Endothelial cell of umbilical vein (primary cell): Measurements from ENCODE around the gene ZNF283. TPM values are rescaled to one million over a fixed set of nuclear protein-coding genes. Genes with fewer than 3 reads are reported as not detected.

Experiments
- BruUV-seq: library from RNA; stranded (reverse); fragments of 400-500 nt; replicated peaks from 2 replicates; lab custom pipeline; 2021; lab: Mats Ljungman, UMichigan
- CTCF ChIA-PET: fragments of 300-600, 350-600 bp; sonication (Branson Sonifier 250); formaldehyde crosslinking; loops from one replicate; lab custom pipeline; 2021; ENCODE audit warnings: antibody characterized with exemption, inconsistent platforms; lab: Charles Lee
- POLR2A ChIA-PET: fragments of 300-600, 350-600 bp; sonication (Branson Sonifier 250); formaldehyde crosslinking; loops from one replicate; lab custom pipeline; 2021; ENCODE audit warnings: antibody characterized with exemption, inconsistent platforms; lab: Charles Lee
- DNase-seq: peaks from one replicate; pipeline ENCODE4 v3.0.0-alpha.2; 2011; ENCODE audit warnings: low read depth, low spot score
- FAIRE-seq: peaks from 2 replicates; lab custom pipeline; 2011; peaks lifted over from hg19 to GRCh38; lab: Jason Lieb, UNC
- H2AFZ ChIP-seq: 2 replicates; pipeline ENCODE4 v1.6.0; 2012; ENCODE audit warnings: low read depth, low read length, control low read depth, inconsistent platforms
- H3K27ac ChIP-seq: 2 replicates; pipeline ENCODE4 v1.5.1; 2011; ENCODE audit warnings: low read depth, mild to moderate bottlenecking, control low read depth, low read length, moderate library complexity; ENCODE audit not compliant: insufficient read depth
- H3K27me3 ChIP-seq, 2 experiments: 2 replicates each; pipeline versions ENCODE4 v1.6.0 to v1.6.1; 2011; ENCODE audit warnings: low read length in 2 of 2, mixed read lengths in 1 of 2; ENCODE audit not compliant: control insufficient read depth in 2 of 2, insufficient read depth in 2 of 2
- H3K36me3 ChIP-seq, 2 experiments: 2 replicates in 1 of 2; 3 replicates in 1 of 2; pipeline ENCODE4 v1.5.1; 2011; ENCODE audit warnings: low read length in 2 of 2, mild to moderate bottlenecking in 1 of 2, moderate library complexity in 1 of 2; ENCODE audit not compliant: control insufficient read depth in 2 of 2, insufficient read depth in 2 of 2; ENCODE audit errors: extremely low read depth in 1 of 2
- H3K4me1 ChIP-seq: 3 replicates; pipeline ENCODE4 v1.5.1; 2011; ENCODE audit warnings: mild to moderate bottlenecking, low read length; ENCODE audit not compliant: control insufficient read depth, insufficient read depth; ENCODE audit errors: extremely low read depth
- H3K4me2 ChIP-seq: 2 replicates; pipeline ENCODE4 v1.6.1; 2011; ENCODE audit warnings: low read length, control low read depth, mixed read lengths; ENCODE audit not compliant: insufficient read depth
- H3K4me3 ChIP-seq, 3 experiments: fragments of 200-600 bp in 1 of 3; sonication (generic), shearing (Covaris generic) in 1 of 3; replicated peaks in 1 of 3; 2 replicates each; pipeline ENCODE4 v1.5.1; 2011 to 2016; ENCODE audit warnings: control low read depth in 3 of 3, low read length in 3 of 3, mild to moderate bottlenecking in 2 of 3, inconsistent platforms in 1 of 3, low read depth in 1 of 3, moderate library complexity in 1 of 3; ENCODE audit not compliant: insufficient read depth in 1 of 3
- H3K79me2 ChIP-seq: 2 replicates; pipeline ENCODE4 v1.6.0; 2012; ENCODE audit warnings: low read length, inconsistent platforms; ENCODE audit not compliant: control insufficient read depth, insufficient read depth
- H3K9ac ChIP-seq: replicated peaks from 2 replicates; pipeline ENCODE3; 2011; ENCODE audit warnings: low read length, control low read depth; ENCODE audit not compliant: insufficient read depth; ENCODE audit errors: extremely low read depth
- H3K9me1 ChIP-seq: replicated peaks from 3 replicates; pipeline ENCODE4 v1.6.0; 2011; ENCODE audit warnings: mild to moderate bottlenecking, low read length; ENCODE audit not compliant: control insufficient read depth, insufficient read depth; ENCODE audit errors: extremely low read depth
- H3K9me3 ChIP-seq: replicated peaks from 2 replicates; pipeline ENCODE4 v1.5.1; 2012; ENCODE audit warnings: low read length, inconsistent platforms; ENCODE audit not compliant: control insufficient read depth, insufficient read depth
- H4K20me1 ChIP-seq: replicated peaks from 2 replicates; pipeline ENCODE3; 2011; ENCODE audit warnings: mild to moderate bottlenecking, low read length; ENCODE audit not compliant: control insufficient read depth, insufficient read depth; ENCODE audit errors: extremely low read depth
- CTCF ChIP-seq, 2 donors: IDR thresholded peaks; 1 replicate in 1 of 2; 2 replicates in 1 of 2; pipeline ENCODE4 v1.5.1; 2011; ENCODE audit warnings: low read length in 2 of 2, mild to moderate bottlenecking in 2 of 2, moderate library complexity in 2 of 2, control low read depth in 1 of 2, inconsistent platforms in 1 of 2, low read depth in 1 of 2; ENCODE audit not compliant: insufficient read depth in 1 of 2; ENCODE audit errors: extremely low read depth in 1 of 2
- EZH2 ChIP-seq: IDR thresholded peaks from 2 replicates; pipeline ENCODE4 v1.6.1; 2012; ENCODE audit warnings: borderline replicate concordance, low read depth, mild to moderate bottlenecking, moderate library complexity, low read length, inconsistent platforms; ENCODE audit not compliant: severe bottlenecking
- FOS ChIP-seq: IDR thresholded peaks from 2 replicates; pipeline ENCODE4 v1.6.1; 2011; ENCODE audit warnings: mild to moderate bottlenecking, low read length, moderate library complexity, borderline replicate concordance; ENCODE audit not compliant: insufficient read depth
- GATA2 ChIP-seq: IDR thresholded peaks from 2 replicates; pipeline ENCODE4 v1.7.0; 2011; ENCODE audit warnings: low read depth, mild to moderate bottlenecking, moderate library complexity, mixed read lengths, low read length; ENCODE audit not compliant: insufficient read length, insufficient read depth
- JUN ChIP-seq: IDR thresholded peaks from 2 replicates; pipeline ENCODE4 v1.6.1; 2011; ENCODE audit warnings: borderline replicate concordance, low read depth; ENCODE audit not compliant: insufficient read length, insufficient read depth
- MAX ChIP-seq: IDR thresholded peaks from 2 replicates; pipeline ENCODE4 v1.6.1; 2011; ENCODE audit not compliant: insufficient read depth, insufficient read length
- MYC ChIP-seq: IDR thresholded peaks from one replicate; pipeline ENCODE4 v1.6.1; 2011; ENCODE audit warnings: mild to moderate bottlenecking, low read depth, low read length
- POLR2A ChIP-seq: IDR thresholded peaks from 2 replicates; pipeline ENCODE4 v1.6.1; 2012; ENCODE audit warnings: low read depth, mild to moderate bottlenecking, control low read depth, low read length
- POLR2AphosphoS5 ChIP-seq: IDR thresholded peaks from 2 replicates; pipeline ENCODE4 v1.6.1; 2012; ENCODE audit warnings: low read depth, mild to moderate bottlenecking, control low read depth, low read length, moderate library complexity; ENCODE audit not compliant: insufficient read depth
- dilution Hi-C: fragments of 300-500 bp; cut with MboI; formaldehyde crosslinking; loops from one replicate; pipeline ENCODE4 v1.15.0; 2019; ENCODE audit warnings: low sequenced_read_pairs; ENCODE audit not compliant: extremely low pct_ligation_motif_present
- intact Hi-C: fragments of 100-400 bp; cut with micrococcal nuclease; formaldehyde crosslinking; loops from one replicate; pipeline ENCODE4 v1.10.0; 2022
- polyA plus RNA-seq, 4 experiments: library from polyadenylated mRNA; depleted of rRNA in 3 of 4; stranded (reverse) in 3 of 4; unstranded in 1 of 4; fragments of >200 nt; gene quantifications; 2 replicates each; pipeline versions ENCODE4 v1.2.1 to v1.2.3, GENCODE V29; 2011 to 2012; ENCODE audit warnings: missing spikeins in 1 of 4
- total RNA-seq: library from RNA; stranded (reverse); gene quantifications from 2 replicates; pipeline ENCODE4 v1.2.3, GENCODE V29; 2021

ZNF283 gene
- total and polyA plus RNA-seq, 2 donors (not counting 3 experiments of a cell fraction or from before 2014, with no cell fraction given) = 1.9 to 10.7 TPM

GRCh38 chr19:43779147-43779819 is 47.8 kb upstream of the ZNF283 start:
- Histone ChIP-seq H3K79me2 (no peaks in the 10 kb centered on the region), H3K9me1 (no peaks in the 10 kb centered on the region), H3K27ac (no peak overlapping the region), H4K20me1 (no peaks in the 10 kb centered on the region), H3K4me1 (peaks cover 27% of the 10 kb centered on the region), H3K4me3 (no peak overlapping the region), H3K9me3 (no peaks in the 10 kb centered on the region), H3K4me2 (no peak overlapping the region), H3K27me3 (no peaks in the 10 kb centered on the region), H3K36me3 (no peaks in the 10 kb centered on the region), H2AFZ (peak overlapping the region; percentile 81), H3K9ac (no peak overlapping the region)
- DNase-seq (no peak), FAIRE-seq (no peak)
- BruUV-seq = no TSS peak
- TF ChIP-seq JUN (no peak), MAX (no peak), POLR2A (no peak), FOS (no peak), CTCF (IDR thresholded peaks at IDR 0.05; ENCODE audit: extremely low read depth in 1 of 2, insufficient read depth in 1 of 2, low read depth in 1 of 2, low read length in 2 of 2) (no peak), POLR2AphosphoS5 (no peak), GATA2 (no peak), EZH2 (no peak), MYC (no peak)
- POLR2A ChIA-PET = no interaction called here
- intact Hi-C loops = no loop called here
- dilution Hi-C loops = no loop called here
- CTCF ChIA-PET = interaction anchor here (0.7 to 6.8 kb wide), 6 partner anchors 13 to 34 kb away, joined by 3 to 114 read pairs (median 4); no protein-coding TSS in a partner anchor
